H9 (cell line): ENCODE measurements around the gene SH2D2A. TPM values are rescaled to one million over a fixed set of nuclear protein-coding genes. Genes with fewer than 3 reads are reported as not detected.

Experiments
- DNase-seq: peaks from one replicate; pipeline ENCODE4 v3.0.0-alpha.2; 2017
- H2AFZ ChIP-seq: one replicate; pipeline ENCODE4 v1.6.1; 2013; ENCODE audit warnings: mild to moderate bottlenecking, low read length, control low read depth, moderate library complexity
- H2AK5ac ChIP-seq: 2 replicates; pipeline ENCODE4 v1.6.1; 2013; ENCODE audit warnings: low read length, control low read depth, mixed read lengths; ENCODE audit not compliant: insufficient read length
- H2BK120ac ChIP-seq: one replicate; pipeline ENCODE4 v1.6.1; 2013; ENCODE audit warnings: low read depth, mild to moderate bottlenecking, low read length, control low read depth, inconsistent platforms; ENCODE audit not compliant: poor library complexity, severe bottlenecking
- H2BK12ac ChIP-seq: 2 replicates; pipeline ENCODE4 v1.6.1; 2013; ENCODE audit warnings: low read length, control low read depth, mixed read lengths, low read depth; ENCODE audit not compliant: insufficient read length
- H2BK15ac ChIP-seq: 2 replicates; pipeline ENCODE4 v1.6.1; 2013; ENCODE audit warnings: low read depth, low read length, control low read depth
- H2BK20ac ChIP-seq: one replicate; pipeline ENCODE4 v1.6.1; 2013; ENCODE audit warnings: low read depth, mild to moderate bottlenecking, low read length, control low read depth, inconsistent platforms; ENCODE audit not compliant: poor library complexity, severe bottlenecking
- H2BK5ac ChIP-seq: 2 replicates; pipeline ENCODE4 v1.6.1; 2013; ENCODE audit warnings: low read length, control low read depth, mixed read lengths; ENCODE audit not compliant: insufficient read length
- H3K14ac ChIP-seq: 2 replicates; pipeline ENCODE4 v1.6.1; 2013; ENCODE audit warnings: low read length, control low read depth; ENCODE audit not compliant: insufficient read depth
- H3K18ac ChIP-seq: 2 replicates; pipeline ENCODE4 v1.6.1; 2013; ENCODE audit warnings: low read depth, mild to moderate bottlenecking, mixed read lengths, low read length, control low read depth; ENCODE audit not compliant: insufficient read length
- H3K23ac ChIP-seq: 2 replicates; pipeline ENCODE4 v1.6.1; 2013; ENCODE audit warnings: low read length, control low read depth, mixed read lengths, low read depth; ENCODE audit not compliant: insufficient read length
- H3K23me2 ChIP-seq: 2 replicates; pipeline ENCODE4 v1.6.1; 2013; ENCODE audit warnings: low read depth, mild to moderate bottlenecking, mixed read lengths, low read length, control low read depth; ENCODE audit not compliant: insufficient read length, poor library complexity, severe bottlenecking
- H3K27ac ChIP-seq: 2 replicates; pipeline ENCODE4 v1.5.1; 2013; ENCODE audit warnings: low read length, control low read depth, mixed read lengths, low read depth; ENCODE audit not compliant: insufficient read length
- H3K27me3 ChIP-seq: 2 replicates; pipeline ENCODE4 v1.6.1; 2013; ENCODE audit warnings: low read length, control low read depth, inconsistent platforms; ENCODE audit not compliant: insufficient read depth
- H3K4ac ChIP-seq: 2 replicates; pipeline ENCODE4 v1.6.1; 2013; ENCODE audit warnings: low read depth, mild to moderate bottlenecking, control low read depth, inconsistent platforms, low read length, moderate library complexity
- H3K4me1 ChIP-seq: 2 replicates; pipeline ENCODE4 v1.6.1; 2013; ENCODE audit warnings: low read length, control low read depth, inconsistent platforms; ENCODE audit not compliant: insufficient read depth
- H3K4me2 ChIP-seq: 2 replicates; pipeline ENCODE4 v1.6.1; 2013; ENCODE audit warnings: low read length, control low read depth, mixed read lengths; ENCODE audit not compliant: insufficient read length, insufficient read depth
- H3K56ac ChIP-seq: 2 replicates; pipeline ENCODE4 v1.6.1; 2013; ENCODE audit warnings: low read depth, mild to moderate bottlenecking, mixed read lengths, low read length, control low read depth; ENCODE audit not compliant: insufficient read length
- H3K79me1 ChIP-seq: 2 replicates; pipeline ENCODE4 v1.6.1; 2013; ENCODE audit warnings: low read depth, mild to moderate bottlenecking, moderate library complexity, low read length, control low read depth, inconsistent platforms; ENCODE audit not compliant: insufficient read depth, poor library complexity, severe bottlenecking
- H3K79me2 ChIP-seq: 2 replicates; pipeline ENCODE4 v1.6.1; 2013; ENCODE audit warnings: low read length, control low read depth, inconsistent platforms; ENCODE audit not compliant: insufficient read depth
- H3K9ac ChIP-seq: 2 replicates; pipeline ENCODE4 v1.6.1; 2013; ENCODE audit warnings: low read length, control low read depth, mixed read lengths; ENCODE audit not compliant: insufficient read length; ENCODE audit errors: extremely low read depth
- H3K9me3 ChIP-seq: one replicate; pipeline ENCODE4 v1.6.1; 2013; ENCODE audit warnings: low read depth, low read length, inconsistent platforms; ENCODE audit not compliant: control insufficient read depth
- H3T11ph ChIP-seq: one replicate; pipeline ENCODE4 v1.6.1; 2013; ENCODE audit warnings: mild to moderate bottlenecking, low read length, control low read depth, inconsistent platforms
- H4K20me1 ChIP-seq: one replicate; pipeline ENCODE4 v1.6.1; 2013; ENCODE audit not compliant: control insufficient read depth, insufficient read length, insufficient read depth
- H4K5ac ChIP-seq: 2 replicates; pipeline ENCODE4 v1.6.1; 2013; ENCODE audit warnings: low read depth, mild to moderate bottlenecking, mixed read lengths, low read length, control low read depth; ENCODE audit not compliant: insufficient read length
- H4K8ac ChIP-seq: replicated peaks from 2 replicates; pipeline ENCODE4 v1.6.1; 2013; ENCODE audit warnings: low read length, control low read depth, mixed read lengths, low read depth; ENCODE audit not compliant: insufficient read length
- H4K91ac ChIP-seq: 2 replicates; pipeline ENCODE4 v1.6.1; 2013; ENCODE audit warnings: low read depth, mild to moderate bottlenecking, moderate library complexity, mixed read lengths, low read length, control low read depth; ENCODE audit not compliant: insufficient read length
- H3K27ac Mint-ChIP-seq, 3 experiments: 2 replicates in 2 of 3; 3 replicates in 1 of 3; pipeline ENCODE4 v1.8.0; 2020 to 2021; ENCODE audit warnings: mixed read lengths in 3 of 3, mild to moderate bottlenecking in 1 of 3, moderate library complexity in 1 of 3
- H3K27me3 Mint-ChIP-seq: 2 replicates; pipeline ENCODE4 v1.8.0; 2021; ENCODE audit warnings: low read depth, mild to moderate bottlenecking, moderate library complexity, mixed read lengths
- H3K36me3 Mint-ChIP-seq, 3 experiments: 2 replicates in 2 of 3; 3 replicates in 1 of 3; pipeline ENCODE4 v1.8.0; 2020 to 2021; ENCODE audit warnings: low read depth in 3 of 3, mixed read lengths in 3 of 3; ENCODE audit not compliant: insufficient read depth in 1 of 3
- H3K4me1 Mint-ChIP-seq, 2 experiments: 2 replicates each; pipeline ENCODE4 v1.8.0; 2020; ENCODE audit warnings: mixed read lengths in 2 of 2
- H3K4me3 Mint-ChIP-seq, 2 experiments: 2 replicates in 1 of 2; 3 replicates in 1 of 2; pipeline ENCODE4 v1.8.0; 2020 to 2021; ENCODE audit warnings: mild to moderate bottlenecking in 2 of 2, mixed read lengths in 2 of 2, moderate library complexity in 1 of 2
- H3K9me3 Mint-ChIP-seq, 2 experiments: 2 replicates in 1 of 2; 3 replicates in 1 of 2; pipeline ENCODE4 v1.8.0; 2020; ENCODE audit warnings: mild to moderate bottlenecking in 2 of 2, mixed read lengths in 2 of 2, moderate library complexity in 1 of 2
- CTCF ChIP-seq: fragments of 200-600 bp; sonication (generic); conservative IDR thresholded peaks from 3 replicates; pipeline ENCODE4 v1.8.0; 2021; ENCODE audit warnings: antibody characterized with exemption, mild to moderate bottlenecking
- WGBS: extraction: QIAGEN DNeasy Blood & Tissue Kit; methylation state at CpG from one replicate; pipeline ENCODE4 v1.1.7; 2013; ENCODE audit warnings: missing lambda C conversion rate, low lambda C conversion rate, mixed read lengths; ENCODE audit not compliant: insufficient read length; ENCODE audit errors: extremely low coverage; 5-methylcytosine and 5-hydroxymethylcytosine counted together
- total RNA-seq: library from RNA; stranded (reverse); gene quantifications from 2 replicates; pipeline ENCODE4 v1.2.1, GENCODE V29; 2021

Gene SH2D2A
- total RNA-seq, 1 experiment from 2014 or later, result 2.0 TPM

DNA sequence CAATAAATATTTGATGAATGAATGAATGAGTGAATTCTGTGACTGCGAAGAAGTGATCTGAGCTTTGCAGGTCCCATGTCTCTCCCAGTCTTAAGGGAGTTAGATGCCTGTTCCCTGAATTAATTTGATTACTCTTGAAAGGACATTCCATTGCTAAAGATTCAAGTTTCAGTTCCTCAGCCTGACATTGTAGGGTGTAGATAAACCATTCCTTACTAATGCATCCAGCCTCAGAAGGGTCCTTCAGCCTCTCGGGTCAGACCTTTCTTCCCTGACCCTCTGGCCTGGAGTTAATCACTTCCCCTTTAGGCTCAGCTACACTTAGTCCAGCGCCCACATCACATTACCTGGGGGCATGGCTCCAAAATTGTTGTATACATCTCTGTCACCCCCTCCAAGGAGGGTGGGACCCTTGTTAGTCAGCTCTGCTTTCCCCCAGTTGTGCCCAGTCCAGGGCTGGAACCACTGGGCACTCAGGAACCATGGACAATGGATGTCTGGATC, 39.7 kb upstream of the SH2D2A start:
- H3K23ac ChIP-seq, result no peak overlapping the region
- no peaks in the 10 kb centered on the region for H3K79me2 ChIP-seq
- no peaks in the 10 kb centered on the region for H3K36me3 Mint-ChIP-seq
- H3K4me1 ChIP-seq, result no peaks in the 10 kb centered on the region
- H2BK120ac ChIP-seq, result no peak overlapping the region
- H3K9me3 ChIP-seq, result no peaks in the 10 kb centered on the region
- no peak overlapping the region for H2BK15ac ChIP-seq
- H4K20me1 ChIP-seq, result no peaks in the 10 kb centered on the region
- no peak overlapping the region for H3T11ph ChIP-seq
- H3K4me3 Mint-ChIP-seq, result no peak overlapping the region
- H3K9ac ChIP-seq, result no peak overlapping the region
- no peak for TF ChIP-seq CTCF
- WGBS, result no CpG with 5 or more reads among the region's 3 CpGs
- H3K14ac ChIP-seq, result no peak overlapping the region
- no peak for DNase-seq
- peaks cover 48% of the 10 kb centered on the region for H3K27me3 ChIP-seq
- peaks cover 6 to 27% of the 10 kb centered on the region in 2 experiments for H3K4me1 Mint-ChIP-seq
- H3K27me3 Mint-ChIP-seq, result peaks cover 96% of the 10 kb centered on the region
- H2AK5ac ChIP-seq, result no peak overlapping the region
- peaks cover 13% of the 10 kb centered on the region for H3K23me2 ChIP-seq
- no peak overlapping the region for H4K5ac ChIP-seq
- H3K18ac ChIP-seq, result no peak overlapping the region
- H3K4ac ChIP-seq, result no peak overlapping the region
- no peak overlapping the region for H3K27ac Mint-ChIP-seq
- no peaks in the 10 kb centered on the region for H3K79me1 ChIP-seq
- H3K27ac ChIP-seq, result no peak overlapping the region
- no peak overlapping the region for H2BK12ac ChIP-seq
- no peak overlapping the region for H2BK5ac ChIP-seq
- no peak overlapping the region for H2AFZ ChIP-seq
- H3K4me2 ChIP-seq, result no peak overlapping the region
- no peak overlapping the region for H2BK20ac ChIP-seq
- H3K9me3 Mint-ChIP-seq, result no peaks in the 10 kb centered on the region
- H4K8ac ChIP-seq, result no peak overlapping the region
- H3K56ac ChIP-seq, result no peak overlapping the region
- no peak overlapping the region for H4K91ac ChIP-seq
